Upper lobe of left lung (tissue), 4 donors: ENCODE data around the gene XPO6.

Experiments
- CTCF ChIP-seq, 6 experiments: fragments of 450-650 bp in 4 of 6; fragments of 200-600 bp in 2 of 6; sonication (generic) in 2 of 6; IDR thresholded peaks; one replicate each; pipeline ENCODE4 v1.5.1; 2016 to 2019; ENCODE audit warnings: antibody characterized with exemption in 6 of 6
- POLR2A ChIP-seq, 4 donors: fragments of 450-650 bp; IDR thresholded peaks; one replicate each; pipeline ENCODE4 v1.5.1; 2016 to 2017; ENCODE audit warnings: antibody characterized with exemption in 4 of 4, mild to moderate bottlenecking in 2 of 4
- POLR2AphosphoS5 ChIP-seq, 2 donors: sonication (generic); formaldehyde crosslinking; IDR thresholded peaks; one replicate each; pipeline ENCODE4 v1.5.1; 2017; ENCODE audit warnings: antibody characterized with exemption in 2 of 2

GRCh38 chr16:28062261-28062846 lies 149.4 kb downstream of the XPO6 start:
- TF ChIP-seq CTCF (IDR thresholded peaks at IDR 0.05): no peak
- TF ChIP-seq POLR2A (IDR thresholded peaks at IDR 0.05): no peak
- TF ChIP-seq POLR2AphosphoS5 (IDR thresholded peaks at IDR 0.05): no peak
